GM23338 (cell line): ENCODE results near the gene USP50.

Experiments used
- CTCF ChIP-seq, 2 experiments: fragments of 200-600 bp in 1 of 2; sonication (generic) in 1 of 2; conservative IDR thresholded peaks; 2 replicates each; pipeline versions ENCODE4 v1.5.1 to v1.6.1; 2016 to 2017; ENCODE audit warnings: antibody characterized with exemption in 2 of 2, low read depth in 2 of 2, mild to moderate bottlenecking in 2 of 2, moderate library complexity in 1 of 2
- EZH2phosphoT487 ChIP-seq: fragments of 200-600 bp; sonication (generic); IDR thresholded peaks from one replicate; pipeline ENCODE4 v1.8.1; 2018; ENCODE audit warnings: antibody characterized with exemption; ENCODE audit not compliant: unreplicated experiment
- JUNB ChIP-seq: IDR thresholded peaks from one replicate; pipeline ENCODE4 v1.6.1; 2016; ENCODE audit warnings: antibody characterized with exemption; ENCODE audit not compliant: unreplicated experiment

- TF ChIP-seq EZH2phosphoT487 (no peak), CTCF (conservative IDR thresholded peaks at IDR 0.05; ENCODE audit: low read depth in 2 of 2) (no peak), JUNB (no peak)
Observed at GRCh38 chr15:50590288-50590687, 43.8 kb upstream of the USP50 start.
